GM10266 (cell line): ENCODE data around the gene HTATIP2.

Experiments
- DNase-seq: peaks from one replicate; pipeline ENCODE4 v3.0.0; 2012; ENCODE audit errors: extremely low spot score
- TF ChIP-seq, protein P1 (sequence below): IDR thresholded peaks from 2 replicates; pipeline ENCODE4 v1.5.1; 2012; ENCODE audit warnings: mild to moderate bottlenecking, low read depth; ENCODE audit not compliant: control insufficient read depth, insufficient read depth; ENCODE audit errors: missing control alignments

Gene HTATIP2

DNA sequence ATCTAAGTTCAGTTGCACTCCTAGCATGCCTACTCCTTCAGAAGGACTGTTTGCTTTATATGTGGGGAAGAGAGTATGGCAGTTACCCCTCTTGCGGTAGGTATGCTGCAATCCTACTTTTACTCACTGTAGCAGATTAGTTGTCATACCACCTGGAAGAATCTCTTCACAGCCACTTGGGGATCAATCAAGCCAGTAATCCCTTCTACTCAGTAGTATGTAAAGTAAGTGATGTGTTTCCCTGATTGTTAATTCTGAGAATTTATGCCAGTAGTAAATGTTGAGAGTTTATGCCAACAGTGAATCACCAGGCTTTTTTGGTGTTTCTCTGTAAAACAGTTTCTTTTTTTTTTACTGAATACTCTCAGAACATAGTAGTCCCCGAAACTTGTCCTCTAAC lies 58.4 kb downstream of the HTATIP2 start:
- DNase-seq: no peak
- TF ChIP-seq, protein P1, sequence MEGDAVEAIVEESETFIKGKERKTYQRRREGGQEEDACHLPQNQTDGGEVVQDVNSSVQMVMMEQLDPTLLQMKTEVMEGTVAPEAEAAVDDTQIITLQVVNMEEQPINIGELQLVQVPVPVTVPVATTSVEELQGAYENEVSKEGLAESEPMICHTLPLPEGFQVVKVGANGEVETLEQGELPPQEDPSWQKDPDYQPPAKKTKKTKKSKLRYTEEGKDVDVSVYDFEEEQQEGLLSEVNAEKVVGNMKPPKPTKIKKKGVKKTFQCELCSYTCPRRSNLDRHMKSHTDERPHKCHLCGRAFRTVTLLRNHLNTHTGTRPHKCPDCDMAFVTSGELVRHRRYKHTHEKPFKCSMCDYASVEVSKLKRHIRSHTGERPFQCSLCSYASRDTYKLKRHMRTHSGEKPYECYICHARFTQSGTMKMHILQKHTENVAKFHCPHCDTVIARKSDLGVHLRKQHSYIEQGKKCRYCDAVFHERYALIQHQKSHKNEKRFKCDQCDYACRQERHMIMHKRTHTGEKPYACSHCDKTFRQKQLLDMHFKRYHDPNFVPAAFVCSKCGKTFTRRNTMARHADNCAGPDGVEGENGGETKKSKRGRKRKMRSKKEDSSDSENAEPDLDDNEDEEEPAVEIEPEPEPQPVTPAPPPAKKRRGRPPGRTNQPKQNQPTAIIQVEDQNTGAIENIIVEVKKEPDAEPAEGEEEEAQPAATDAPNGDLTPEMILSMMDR: no peak

- TF ChIP-seq, protein P1: no peak
- DNase-seq: no peak
These were observed 65.7 kb downstream of the HTATIP2 start for GRCh38 chr11:20429216-20429615.
